ENCODE data around the gene EBF3.

DNA sequence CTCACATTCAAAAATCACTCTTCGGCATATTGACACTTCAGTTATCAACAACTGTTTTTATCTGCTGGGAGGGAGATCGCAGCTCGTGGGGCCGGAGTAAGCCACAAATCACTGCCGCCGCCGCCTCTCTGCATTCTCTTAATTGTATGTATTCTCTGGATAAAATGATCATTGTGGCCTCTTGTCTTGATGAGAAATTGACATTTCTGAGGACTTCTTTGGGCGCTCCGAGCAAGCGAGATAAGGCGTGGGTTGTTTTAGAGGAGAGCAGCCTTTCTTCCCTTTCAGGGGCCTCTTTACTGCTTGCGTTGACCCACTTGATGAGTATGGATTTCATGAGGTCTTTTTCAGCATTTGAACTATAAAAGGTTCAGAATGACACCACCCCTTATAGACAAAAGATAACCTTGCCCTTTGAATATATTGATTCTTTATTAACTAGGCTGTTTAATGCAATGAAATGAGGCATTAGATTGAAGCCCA lies 130.6 kb downstream of the EBF3 start:
- TF ChIP-seq EZH2 (IDR thresholded peaks at IDR 0.05; ENCODE audit: low read depth, unreplicated experiment) (no peak), POLR2AphosphoS5 (IDR thresholded peaks at IDR 0.05; ENCODE audit: low read depth) (no peak), CREB1 (CRISPR knock-in tag; IDR thresholded peaks at IDR 0.05; ENCODE audit: low read depth) (no peak), EZH2phosphoT487 (IDR thresholded peaks at IDR 0.05; ENCODE audit: unreplicated experiment) (no peak)
- TF ChIP-seq, protein P1, sequence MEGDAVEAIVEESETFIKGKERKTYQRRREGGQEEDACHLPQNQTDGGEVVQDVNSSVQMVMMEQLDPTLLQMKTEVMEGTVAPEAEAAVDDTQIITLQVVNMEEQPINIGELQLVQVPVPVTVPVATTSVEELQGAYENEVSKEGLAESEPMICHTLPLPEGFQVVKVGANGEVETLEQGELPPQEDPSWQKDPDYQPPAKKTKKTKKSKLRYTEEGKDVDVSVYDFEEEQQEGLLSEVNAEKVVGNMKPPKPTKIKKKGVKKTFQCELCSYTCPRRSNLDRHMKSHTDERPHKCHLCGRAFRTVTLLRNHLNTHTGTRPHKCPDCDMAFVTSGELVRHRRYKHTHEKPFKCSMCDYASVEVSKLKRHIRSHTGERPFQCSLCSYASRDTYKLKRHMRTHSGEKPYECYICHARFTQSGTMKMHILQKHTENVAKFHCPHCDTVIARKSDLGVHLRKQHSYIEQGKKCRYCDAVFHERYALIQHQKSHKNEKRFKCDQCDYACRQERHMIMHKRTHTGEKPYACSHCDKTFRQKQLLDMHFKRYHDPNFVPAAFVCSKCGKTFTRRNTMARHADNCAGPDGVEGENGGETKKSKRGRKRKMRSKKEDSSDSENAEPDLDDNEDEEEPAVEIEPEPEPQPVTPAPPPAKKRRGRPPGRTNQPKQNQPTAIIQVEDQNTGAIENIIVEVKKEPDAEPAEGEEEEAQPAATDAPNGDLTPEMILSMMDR (conservative IDR thresholded peaks at IDR 0.05; ENCODE audit: low read depth in 2 of 2): no peak
- TF ChIP-seq, protein P2, sequence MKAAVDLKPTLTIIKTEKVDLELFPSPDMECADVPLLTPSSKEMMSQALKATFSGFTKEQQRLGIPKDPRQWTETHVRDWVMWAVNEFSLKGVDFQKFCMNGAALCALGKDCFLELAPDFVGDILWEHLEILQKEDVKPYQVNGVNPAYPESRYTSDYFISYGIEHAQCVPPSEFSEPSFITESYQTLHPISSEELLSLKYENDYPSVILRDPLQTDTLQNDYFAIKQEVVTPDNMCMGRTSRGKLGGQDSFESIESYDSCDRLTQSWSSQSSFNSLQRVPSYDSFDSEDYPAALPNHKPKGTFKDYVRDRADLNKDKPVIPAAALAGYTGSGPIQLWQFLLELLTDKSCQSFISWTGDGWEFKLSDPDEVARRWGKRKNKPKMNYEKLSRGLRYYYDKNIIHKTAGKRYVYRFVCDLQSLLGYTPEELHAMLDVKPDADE (IDR thresholded peaks at IDR 0.05): no peak
- TF ChIP-seq, protein P3, sequence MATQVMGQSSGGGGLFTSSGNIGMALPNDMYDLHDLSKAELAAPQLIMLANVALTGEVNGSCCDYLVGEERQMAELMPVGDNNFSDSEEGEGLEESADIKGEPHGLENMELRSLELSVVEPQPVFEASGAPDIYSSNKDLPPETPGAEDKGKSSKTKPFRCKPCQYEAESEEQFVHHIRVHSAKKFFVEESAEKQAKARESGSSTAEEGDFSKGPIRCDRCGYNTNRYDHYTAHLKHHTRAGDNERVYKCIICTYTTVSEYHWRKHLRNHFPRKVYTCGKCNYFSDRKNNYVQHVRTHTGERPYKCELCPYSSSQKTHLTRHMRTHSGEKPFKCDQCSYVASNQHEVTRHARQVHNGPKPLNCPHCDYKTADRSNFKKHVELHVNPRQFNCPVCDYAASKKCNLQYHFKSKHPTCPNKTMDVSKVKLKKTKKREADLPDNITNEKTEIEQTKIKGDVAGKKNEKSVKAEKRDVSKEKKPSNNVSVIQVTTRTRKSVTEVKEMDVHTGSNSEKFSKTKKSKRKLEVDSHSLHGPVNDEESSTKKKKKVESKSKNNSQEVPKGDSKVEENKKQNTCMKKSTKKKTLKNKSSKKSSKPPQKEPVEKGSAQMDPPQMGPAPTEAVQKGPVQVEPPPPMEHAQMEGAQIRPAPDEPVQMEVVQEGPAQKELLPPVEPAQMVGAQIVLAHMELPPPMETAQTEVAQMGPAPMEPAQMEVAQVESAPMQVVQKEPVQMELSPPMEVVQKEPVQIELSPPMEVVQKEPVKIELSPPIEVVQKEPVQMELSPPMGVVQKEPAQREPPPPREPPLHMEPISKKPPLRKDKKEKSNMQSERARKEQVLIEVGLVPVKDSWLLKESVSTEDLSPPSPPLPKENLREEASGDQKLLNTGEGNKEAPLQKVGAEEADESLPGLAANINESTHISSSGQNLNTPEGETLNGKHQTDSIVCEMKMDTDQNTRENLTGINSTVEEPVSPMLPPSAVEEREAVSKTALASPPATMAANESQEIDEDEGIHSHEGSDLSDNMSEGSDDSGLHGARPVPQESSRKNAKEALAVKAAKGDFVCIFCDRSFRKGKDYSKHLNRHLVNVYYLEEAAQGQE (IDR thresholded peaks at IDR 0.05; ENCODE audit: unreplicated experiment): no peak
